K562 treated with DMSO at 1 percent for 24 hours (cell line): ENCODE results near the gene HLX. TPM values are rescaled to one million over a fixed set of nuclear protein-coding genes. Genes with fewer than 3 reads are reported as not detected.

Experiments
- total RNA-seq: library from RNA; unstranded; fragments of 300-600 nt; gene quantifications from 2 replicates; pipeline ENCODE4 v1.2.3, GENCODE V29; 2022; ENCODE audit warnings: low read depth; ENCODE audit not compliant: insufficient read depth

HLX gene, protein sequence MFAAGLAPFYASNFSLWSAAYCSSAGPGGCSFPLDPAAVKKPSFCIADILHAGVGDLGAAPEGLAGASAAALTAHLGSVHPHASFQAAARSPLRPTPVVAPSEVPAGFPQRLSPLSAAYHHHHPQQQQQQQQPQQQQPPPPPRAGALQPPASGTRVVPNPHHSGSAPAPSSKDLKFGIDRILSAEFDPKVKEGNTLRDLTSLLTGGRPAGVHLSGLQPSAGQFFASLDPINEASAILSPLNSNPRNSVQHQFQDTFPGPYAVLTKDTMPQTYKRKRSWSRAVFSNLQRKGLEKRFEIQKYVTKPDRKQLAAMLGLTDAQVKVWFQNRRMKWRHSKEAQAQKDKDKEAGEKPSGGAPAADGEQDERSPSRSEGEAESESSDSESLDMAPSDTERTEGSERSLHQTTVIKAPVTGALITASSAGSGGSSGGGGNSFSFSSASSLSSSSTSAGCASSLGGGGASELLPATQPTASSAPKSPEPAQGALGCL
- total RNA-seq: 5.7 and 6.3 TPM in 2 replicates

DNA sequence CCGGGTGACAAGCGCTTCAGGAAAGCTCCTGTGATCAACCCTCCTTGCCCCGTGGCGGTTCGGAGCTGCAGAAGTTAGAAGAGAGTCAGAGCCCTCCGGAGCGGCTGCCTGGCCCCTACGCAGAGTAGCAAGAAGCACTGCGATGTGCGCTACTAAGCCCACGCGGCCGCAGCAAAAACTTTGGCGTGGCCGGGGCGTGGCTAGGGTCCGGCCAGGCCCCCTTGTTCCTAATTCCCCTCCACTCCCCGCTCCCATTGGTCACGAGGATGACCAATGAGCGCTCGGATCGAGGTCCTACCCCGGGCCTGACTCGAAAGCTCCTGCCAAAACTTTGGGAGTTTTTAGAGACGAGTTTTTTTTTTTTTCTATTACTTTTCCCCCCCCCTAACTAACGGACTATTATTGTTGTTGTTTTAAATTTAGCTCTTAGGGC, at the start of gene HLX:
Gene HLX, plus strand, starts transcription at position 368 of the 433 bp plus-strand sequence. CDS start 415 bp downstream, outside the sequence.

Other genes starting within 250 kb of the HLX start
- gene C1orf115, start 189.1 kb upstream of the HLX start, total RNA-seq: not detected in 2 replicates
- gene MTARC2, start 131.1 kb upstream of the HLX start, total RNA-seq: 0.53 TPM in 1 of 2 replicates, not detected in the other
- not detected in 2 replicates for gene MTARC1, start 92.5 kb upstream of the HLX start, total RNA-seq